Stimulated activated CD8-positive, alpha-beta memory T cell treated with anti-CD3 and anti-CD28 coated beads, Interleukin-7, amount 100 ng/mL, for 4 hours (primary cell): Measurements from ENCODE around the gene DEK.
"Not testable (repeated sequence)": the region's sequence is repeated elsewhere in the genome, so short reads cannot be mapped to it uniquely, and the experiment has no call there.

Source experiments
- DNase-seq, 2 donors: peaks; one replicate each; pipeline ENCODE4 v3.0.0-alpha.2; 2020; ENCODE audit warnings: low read depth in 2 of 2

Gene DEK

DNA sequence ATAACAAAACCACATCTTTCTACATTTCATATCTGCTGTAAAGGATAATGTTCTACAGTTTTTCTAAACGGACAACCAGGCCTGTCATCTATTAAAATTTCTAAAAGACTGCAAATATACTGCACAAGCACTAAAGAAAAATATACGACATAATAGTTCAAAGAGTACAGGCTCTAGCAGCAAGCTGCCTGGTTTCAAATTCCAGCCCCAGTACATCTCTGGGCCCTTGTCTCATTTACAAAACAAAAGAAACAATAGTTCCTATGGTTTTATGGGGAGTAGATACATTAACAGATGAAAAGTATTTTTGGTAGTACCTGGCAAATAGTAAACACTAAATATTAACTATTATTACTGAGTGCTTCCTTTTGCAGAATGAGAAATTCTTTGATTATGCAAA lies 24.1 kb downstream of the DEK start:
- DNase-seq, result no peak

DNA sequence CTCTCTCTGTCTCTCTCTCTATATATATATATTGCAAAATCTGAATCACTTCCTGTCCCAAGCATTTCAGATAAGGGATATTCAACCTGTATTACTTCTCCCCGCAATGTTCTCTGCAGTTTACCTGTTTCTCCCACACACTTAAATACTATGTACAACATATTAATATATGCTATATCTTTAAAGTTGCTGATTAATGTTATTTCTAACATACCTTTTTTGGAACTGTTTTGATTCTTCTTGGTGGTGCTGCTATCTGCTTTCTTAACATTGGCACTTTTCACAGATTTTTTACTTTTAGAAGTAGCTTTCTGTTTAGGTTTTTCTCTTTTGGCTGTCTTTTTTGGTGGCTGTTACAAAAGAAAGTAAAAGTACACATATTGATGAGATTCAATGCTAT lies 27.2 kb downstream of the DEK start:
- no peak for DNase-seq

DNA sequence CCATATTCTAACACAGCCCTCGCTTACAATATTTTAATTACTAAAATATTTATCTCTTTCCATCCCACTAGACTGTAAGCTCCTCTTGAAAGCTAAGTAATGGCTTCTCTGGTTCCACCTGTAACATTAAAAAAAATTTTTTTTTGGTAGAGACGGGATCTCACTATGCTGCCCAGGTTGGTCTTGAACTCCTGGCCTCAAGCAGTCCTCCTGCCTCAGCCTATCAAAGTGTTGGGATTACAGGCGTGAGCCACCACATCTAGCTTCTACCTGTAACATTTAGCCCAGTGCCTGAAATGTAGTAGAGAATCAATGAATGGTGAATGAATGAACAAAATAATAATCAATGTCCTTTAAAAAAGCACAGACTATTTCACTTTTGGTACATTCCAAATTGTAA lies 28.8 kb downstream of the DEK start:
- DNase-seq, result no peak

DNA sequence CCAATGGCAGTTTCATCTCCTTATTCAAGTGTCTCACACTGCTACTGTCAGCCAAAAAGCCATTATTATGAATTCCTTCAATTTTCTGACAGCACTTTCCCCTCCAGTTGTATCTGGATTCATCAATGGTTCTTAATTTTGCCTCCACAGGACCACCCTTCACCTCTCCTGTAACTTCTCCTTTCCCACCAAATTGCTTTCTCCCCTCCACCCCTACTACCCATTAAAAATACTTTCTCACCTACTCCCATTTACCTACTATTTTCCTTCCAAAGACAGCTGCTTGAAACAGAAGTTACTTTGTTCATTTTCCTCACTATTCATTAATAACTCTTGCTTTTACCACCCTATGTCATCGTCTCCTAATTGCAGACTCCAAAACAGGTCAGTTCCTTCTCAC lies 29.8 kb downstream of the DEK start:
- no peak for DNase-seq

DNA sequence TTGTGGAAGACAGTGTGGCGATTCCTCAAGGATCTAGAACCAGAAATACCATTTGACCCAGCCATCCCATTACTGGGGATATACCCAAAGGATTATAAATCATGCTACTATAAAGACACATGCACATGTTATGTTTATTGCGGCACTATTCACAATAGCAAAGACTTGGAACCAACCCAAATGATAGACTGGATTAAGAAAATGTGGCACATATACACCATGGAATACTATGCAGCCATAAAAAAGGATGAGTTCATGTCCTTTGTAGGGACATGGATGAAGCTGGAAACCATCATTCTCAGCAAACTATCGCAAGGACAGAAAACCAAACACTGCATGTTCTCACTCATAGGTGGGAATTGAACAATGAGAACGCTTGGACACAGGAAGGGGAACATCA lies 30.6 kb downstream of the DEK start:
- DNase-seq, result not testable (repeated sequence)

DNA sequence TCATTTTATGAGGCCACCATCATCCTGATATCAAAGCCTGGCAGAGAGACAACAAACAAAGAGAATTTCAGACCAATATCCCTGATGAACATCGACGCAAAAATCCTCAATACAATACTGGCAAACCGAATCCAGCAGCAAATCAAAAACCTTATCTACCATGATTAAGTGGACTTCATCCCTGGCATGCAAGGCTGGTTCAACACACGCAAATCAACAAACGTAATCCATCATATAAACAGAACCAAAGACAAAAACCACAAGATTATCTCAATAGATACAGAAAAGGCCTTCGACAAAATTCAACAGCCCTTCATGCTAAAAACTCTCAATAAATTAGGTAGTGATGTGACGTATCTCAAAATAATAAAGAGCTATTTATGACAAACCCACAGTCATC lies 32.5 kb downstream of the DEK start:
- DNase-seq, result not testable (repeated sequence)

DNA sequence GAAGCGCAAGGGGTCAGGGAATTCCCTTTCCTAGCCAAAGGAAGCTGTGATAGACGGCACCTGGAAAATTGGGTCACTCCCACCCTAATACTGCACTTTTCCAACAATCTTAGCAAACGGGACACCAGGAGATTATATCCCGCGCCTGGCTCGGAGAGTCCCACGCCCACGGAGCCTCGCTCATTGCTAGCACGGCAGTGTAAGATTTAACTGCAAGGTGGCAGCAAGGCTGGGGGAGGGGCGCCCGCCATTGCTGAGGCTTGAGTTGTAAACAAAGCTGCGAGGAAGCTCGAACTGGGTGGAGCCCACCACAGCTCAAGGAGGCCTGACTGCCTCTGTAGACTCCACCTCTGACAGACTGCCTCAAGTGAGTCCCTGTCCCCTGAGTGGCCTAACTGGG lies 35.7 kb downstream of the DEK start:
- not testable (repeated sequence) for DNase-seq

DNA sequence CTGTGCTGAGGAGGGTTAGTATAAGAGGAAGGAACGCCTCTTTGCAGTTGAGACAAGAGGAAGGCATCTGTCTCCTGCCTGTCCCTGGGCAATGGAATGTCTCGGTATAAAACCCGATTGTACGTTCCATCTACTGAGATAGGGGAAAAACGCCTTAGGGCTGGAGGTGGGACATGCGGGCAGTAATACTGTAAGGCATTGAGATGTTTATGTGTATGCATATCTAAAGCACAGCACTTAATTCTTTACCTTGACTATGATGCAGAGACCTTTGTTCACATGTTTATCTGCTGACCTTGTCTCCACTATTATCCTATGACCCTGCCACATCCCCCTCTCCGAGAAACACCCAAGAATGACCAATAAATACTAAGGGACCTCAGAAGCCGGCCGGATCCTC lies 37.2 kb downstream of the DEK start:
- DNase-seq, result not testable (repeated sequence)

DNA sequence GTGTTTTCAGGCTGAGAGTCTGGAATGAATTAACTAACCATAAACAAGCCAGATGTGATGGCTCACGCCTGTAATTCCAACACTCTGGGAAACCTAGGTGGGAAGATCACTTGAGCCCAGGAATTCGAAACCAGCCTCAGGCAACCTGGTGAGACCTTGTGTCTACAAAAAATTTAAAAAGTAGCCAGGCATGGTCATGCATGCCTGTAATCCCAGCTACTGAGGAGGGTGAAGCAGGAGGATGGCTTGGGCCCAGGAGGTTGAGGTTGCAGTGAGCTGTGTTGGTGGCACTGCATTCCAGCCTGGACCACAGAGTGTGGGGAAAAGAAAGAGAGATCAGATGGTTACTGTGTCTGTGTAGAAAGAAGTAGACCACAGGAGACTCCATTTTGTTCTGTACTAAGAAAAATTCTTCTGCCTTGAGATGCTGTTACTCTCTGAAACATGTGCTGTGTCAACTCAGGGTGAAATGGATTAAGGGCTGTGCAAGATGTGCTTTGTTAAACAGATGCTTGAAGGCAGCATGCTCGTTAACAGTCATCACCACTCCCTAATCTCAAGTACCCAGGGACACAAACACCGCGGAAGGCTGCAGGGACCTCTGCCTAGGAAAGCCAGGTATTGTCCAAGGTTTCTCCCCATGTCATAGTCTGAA lies 37.8 kb downstream of the DEK start:
- DNase-seq, result not testable (repeated sequence)

DNA sequence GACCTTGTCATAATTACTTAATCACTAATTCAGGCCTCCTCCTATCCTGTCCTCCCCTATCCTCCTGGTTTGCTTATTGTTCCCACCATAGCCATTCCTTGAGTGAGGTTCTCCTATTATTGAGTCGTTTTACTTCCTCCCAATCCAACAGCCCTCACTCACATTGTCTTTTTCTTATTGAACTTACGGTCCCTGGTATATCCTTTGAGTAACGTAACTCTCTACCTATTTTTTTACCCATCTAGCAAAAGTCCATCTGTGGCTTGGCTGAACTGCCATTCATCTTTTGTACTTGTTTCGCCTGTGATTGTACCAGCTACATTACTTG lies 43.1 kb downstream of the DEK start:
- no peak for DNase-seq

DNA sequence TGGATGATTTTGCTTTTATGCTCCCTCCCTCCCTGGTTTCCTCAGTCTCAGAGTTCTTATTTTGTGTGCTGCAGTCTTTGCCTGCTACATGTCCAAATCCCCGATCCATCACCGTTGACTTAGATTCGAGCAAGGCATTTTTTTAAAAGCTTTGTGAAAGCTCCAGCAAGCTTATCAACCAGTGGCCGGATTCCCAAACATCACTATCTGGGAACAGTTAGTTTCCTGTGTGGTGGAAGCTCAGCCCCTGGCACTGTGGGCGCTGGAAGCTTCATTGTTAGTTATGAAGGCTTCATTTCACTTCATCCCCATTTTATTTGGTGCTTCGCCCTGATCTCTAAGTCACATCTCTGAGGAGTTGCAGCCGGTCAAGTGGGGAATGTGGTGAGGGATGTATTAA lies 44.7 kb downstream of the DEK start:
- no peak for DNase-seq

DNA sequence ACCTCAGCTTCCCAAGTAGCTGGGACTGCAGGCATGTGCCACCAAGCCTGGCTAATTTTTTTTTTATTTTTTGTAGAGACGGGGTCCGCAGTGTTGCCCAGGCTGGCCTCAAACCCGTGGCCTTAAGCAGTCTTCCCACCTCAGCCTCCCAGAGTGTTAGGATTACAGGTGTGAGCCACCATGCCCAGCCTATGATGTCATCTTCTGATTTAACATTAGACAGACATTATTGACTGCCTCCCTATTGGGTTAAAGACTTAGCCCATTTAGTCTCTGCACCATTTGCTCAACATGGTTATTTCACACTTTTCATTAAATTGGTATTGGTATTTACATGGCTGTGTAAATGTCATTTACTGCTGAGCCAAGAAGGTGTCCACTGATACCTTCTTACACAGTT lies 46.1 kb downstream of the DEK start:
- DNase-seq, result no peak

DNA sequence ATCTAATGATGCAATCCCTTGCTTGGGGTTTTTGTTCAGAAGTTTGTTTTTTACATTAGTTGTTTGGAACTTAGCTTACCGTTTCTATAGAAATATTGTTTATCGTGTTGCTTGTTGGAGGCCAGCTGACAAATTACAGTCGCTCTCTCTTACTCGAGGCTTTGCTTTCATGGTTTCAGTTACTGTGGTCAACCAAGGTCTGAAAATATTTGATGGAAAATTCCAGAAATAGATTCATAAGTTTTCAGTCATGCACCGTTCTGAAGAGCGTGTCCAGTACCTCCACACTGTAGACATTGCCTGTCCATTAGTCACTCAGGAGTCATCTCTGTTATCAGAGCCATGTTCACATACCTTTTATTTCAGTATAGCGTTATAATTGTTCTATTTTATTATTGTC lies 47.9 kb downstream of the DEK start:
- DNase-seq, result no peak

DNA sequence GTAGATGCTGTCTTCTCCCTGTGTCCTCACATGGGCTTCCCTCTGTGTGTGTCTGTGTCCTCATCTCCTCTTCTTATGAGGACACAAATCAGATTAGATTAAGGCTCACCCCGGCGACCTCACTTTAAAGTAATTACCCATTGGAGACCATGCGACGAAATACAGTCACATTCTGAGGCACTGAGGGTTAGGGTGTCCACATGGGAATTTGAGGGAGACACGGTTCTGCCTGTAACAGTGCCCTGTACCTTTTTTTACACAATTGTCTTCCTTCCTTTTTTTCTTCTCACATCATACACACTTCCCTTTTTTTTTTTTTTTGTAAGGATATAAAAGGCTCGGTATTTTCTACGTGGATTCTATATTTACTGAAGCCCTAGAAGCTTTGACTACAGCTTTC lies 48.9 kb downstream of the DEK start:
- no peak for DNase-seq

DNA sequence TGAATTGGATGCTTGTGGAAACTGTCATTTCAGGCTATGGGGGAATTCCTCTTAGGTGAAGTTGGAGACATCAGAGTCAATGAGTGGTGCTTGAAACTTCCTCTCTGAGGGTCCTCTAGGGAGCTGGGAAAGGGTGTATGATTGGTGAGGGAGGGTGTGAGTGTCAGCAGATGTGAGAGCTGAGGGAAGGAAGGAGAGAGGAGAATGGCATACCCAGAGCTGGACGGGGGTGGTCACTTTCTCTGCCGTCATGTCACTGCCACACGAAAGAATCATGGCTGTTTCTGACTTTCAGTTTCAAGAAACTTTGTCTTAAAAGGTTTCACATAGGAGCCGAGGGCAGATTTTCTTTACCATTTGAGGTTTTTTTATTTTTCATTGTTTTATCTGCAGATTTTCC lies 50.3 kb downstream of the DEK start:
- DNase-seq, result no peak

DNA sequence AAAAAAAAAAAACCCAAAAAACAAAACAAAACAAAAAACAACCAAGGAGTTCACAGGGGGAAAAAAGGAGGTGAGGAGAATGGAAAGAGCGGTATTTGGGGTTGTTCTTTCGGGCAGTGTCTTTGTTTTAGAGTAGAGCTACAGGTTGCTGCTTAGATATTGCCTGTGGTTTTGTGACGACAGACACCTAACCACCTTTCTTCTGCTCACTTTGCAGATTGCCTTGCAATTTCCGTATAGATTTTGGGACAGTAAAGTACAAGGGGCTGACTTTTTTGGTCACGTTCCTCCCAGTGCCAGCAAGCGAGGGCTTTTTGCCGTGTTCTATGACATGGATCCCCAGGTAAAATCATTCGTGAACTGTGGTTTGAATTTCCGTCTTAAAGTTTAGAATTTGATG lies 50.9 kb downstream of the DEK start:
- DNase-seq, result no peak

DNA sequence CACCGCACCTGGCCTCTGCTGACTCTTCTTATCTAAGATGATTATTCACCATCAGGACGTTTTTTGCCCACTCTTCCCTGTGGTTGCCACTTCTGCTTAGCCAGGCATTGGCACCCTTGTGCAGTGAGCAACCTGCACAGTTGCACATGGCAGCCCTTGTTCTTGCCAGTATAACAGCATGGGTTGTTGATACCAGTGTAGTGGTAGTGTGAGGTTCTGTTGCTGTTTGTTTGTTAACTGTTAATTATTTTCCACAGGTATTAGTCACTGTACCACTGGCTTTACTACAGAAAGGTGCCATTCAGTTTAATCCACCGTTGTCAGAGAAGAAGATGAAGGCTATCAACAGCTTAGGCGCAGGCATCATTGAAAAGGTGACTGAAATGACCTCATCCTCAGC lies 52.1 kb downstream of the DEK start:
- no peak for DNase-seq

DNA sequence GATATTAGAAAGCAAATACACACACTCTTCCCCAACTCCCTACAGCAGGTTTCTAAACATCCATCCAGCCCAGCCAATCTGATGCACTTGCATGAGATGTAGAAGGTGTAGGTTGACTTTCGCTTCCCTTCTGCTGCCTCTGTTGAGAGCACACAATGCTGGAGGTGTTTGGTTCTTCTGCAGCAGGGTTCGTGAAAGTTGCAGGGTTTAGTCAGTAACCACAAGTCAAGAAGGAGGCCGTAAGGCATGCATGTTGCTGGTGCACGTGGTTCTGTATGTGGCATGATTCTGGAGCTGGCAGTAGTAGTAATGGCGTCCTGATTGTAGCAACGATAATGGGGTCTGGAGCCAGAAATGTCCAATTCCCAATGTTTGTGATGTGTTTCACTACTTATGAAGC lies 53.0 kb downstream of the DEK start:
- no peak for DNase-seq

DNA sequence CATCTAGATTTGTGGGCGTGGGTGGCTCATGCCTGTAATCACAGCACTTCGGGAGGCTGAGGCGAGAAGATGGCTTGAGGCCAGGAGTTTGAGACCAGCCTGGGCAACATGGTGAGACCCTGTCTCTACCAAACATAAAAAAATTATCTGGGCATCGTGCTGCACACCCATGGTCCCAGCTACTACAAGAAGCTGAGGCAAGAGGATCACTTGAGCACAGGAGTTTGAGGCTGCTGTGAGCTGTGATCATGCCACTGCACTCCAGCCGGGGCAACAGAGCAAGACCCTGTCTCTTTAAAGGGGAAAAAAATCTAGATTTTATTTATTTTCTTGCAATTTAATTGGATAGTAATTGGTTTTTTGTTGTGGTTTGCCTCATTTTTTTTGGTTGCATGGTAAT lies 53.6 kb downstream of the DEK start:
- no peak for DNase-seq

DNA sequence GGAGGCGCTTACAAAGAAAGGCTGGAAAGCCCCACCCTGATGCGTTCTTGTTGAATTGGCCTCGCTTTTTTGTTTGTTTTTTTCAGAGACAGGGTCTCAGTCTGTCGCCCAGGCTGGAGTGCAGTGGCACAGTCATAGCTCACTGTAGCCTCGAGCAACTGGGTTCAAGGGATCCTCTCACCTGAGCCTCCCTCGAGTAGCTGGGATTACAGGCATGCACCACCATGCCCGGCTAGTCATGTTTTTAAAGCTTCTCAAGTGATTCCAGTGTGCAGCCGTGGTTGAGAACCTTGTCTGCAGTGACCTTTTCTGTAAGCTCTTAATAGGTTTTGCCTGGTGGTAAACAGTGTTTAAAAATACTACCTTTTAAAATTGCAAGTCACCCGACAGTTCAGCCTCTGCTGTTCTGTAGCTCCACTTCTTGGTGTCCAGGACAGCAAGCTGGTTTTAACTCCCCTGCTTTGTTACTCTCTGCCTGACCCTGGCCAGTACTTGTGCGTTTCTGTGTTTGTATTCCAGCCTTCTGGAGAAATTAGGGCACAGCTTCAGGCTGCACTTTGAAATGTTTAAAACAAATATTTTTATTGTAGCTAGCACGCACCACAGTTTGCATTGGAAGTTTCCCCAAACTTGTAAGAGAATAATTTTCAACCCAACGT lies 54.7 kb downstream of the DEK start:
- no peak for DNase-seq

DNA sequence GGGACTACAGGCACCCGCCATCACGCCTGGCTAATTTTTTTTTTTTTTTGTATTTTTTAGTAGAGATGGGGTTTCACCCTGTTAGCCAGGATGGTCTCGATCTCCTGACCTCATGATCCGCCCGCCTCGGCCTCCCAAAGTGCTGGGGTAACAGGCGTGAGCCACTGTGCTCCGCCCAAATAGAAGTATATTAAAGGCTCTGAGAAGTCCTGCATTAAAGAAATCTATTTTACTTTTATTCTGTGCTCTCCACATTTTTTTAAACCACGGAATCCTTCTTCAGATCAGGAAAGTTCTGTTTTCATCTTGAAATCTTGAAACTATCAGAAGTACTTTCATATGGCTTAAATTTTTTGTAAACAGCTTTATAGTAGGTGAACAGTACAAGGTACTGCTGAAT lies 55.6 kb downstream of the DEK start:
- DNase-seq, result not testable (repeated sequence)

DNA sequence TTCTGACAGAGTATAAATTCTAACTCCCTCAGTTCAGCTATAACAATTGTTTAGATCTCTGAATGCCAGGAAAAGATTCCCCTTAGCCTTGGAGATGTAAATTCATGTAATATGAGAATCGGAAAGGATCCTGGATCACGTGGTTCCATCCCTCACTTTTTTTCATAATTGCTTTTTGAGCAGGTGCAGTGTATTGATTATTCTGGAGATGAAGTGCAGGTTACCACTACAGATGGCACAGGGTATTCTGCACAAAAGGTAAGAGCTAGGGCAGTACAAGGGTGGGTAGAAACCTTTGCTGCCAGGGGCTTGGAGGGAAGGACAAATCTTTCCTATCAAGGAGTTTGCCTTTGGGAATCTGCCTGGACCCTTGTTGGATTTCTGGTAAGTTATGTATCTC lies 56.4 kb downstream of the DEK start:
- DNase-seq, result no peak

DNA sequence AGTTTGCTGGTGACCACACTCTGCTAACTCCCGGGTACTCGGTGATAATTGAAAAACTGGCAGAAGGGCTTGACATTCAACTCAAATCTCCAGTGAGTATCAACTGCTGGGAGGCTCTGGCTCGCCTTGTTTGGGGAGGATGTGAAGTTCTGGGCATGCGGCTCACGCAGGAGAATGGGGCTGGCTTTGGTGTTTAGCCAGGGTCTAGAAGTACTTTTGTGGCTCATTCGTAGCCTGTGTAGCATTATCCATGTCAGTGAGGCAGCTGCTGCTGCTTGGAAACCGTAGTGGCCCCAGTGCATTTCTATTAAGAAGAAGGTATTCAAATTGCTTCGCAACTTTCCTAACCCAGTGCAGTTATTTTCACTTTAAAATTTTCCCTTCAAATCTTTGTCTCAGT lies 56.9 kb downstream of the DEK start:
- no peak for DNase-seq

DNA sequence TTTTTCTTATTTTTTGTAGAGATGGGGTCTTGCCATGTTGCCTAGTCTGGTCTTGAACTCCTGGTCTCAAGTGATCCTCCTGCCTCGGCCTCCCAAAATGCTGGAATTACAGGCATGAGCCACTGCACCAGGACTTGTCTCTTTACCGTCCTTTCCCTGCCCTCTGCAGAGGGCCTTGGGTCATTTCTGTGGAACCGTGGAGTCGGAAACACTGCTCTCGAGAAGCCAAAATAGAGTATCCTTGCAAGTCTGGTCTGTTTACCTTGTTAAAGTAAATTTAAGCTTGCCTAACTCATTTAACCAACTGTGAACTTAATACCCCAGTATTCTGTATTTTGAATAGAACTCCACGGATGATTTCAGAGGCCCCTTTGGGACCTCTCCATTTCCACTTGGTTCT lies 57.7 kb downstream of the DEK start:
- no peak for DNase-seq
